ENCODE results near the gene OR13H1. TPM values are rescaled to one million over a fixed set of nuclear protein-coding genes. Genes with fewer than 3 reads are reported as not detected.
"Not testable (repeated sequence)": the region's sequence is repeated elsewhere in the genome, so short reads cannot be mapped to it uniquely, and the experiment has no call there.

The OR13H1 gene
- total RNA-seq, 1 donor from 2014 or later: not detected

GRCh38 chrX:131577999-131578734 is 34.3 kb downstream of the OR13H1 start:
- no peak for DNase-seq
- no peaks in the 10 kb centered on the region for H3K4me1 Mint-ChIP-seq
- intact Hi-C loops (cut with micrococcal nuclease): no loop called here

GRCh38 chrX:131578735-131579367 is 35.0 kb downstream of the OR13H1 start:
- DNase-seq; H3K27me3 Mint-ChIP-seq; H3K4me3 Mint-ChIP-seq; H3K27ac Mint-ChIP-seq; H3K9me3 Mint-ChIP-seq; intact Hi-C loops (cut with micrococcal nuclease); H3K36me3 Mint-ChIP-seq (ENCODE audit: low read depth); H3K4me1 Mint-ChIP-seq: not testable (repeated sequence)

More at GRCh38 chrX:131577999-131578734, 34.3 kb downstream of the OR13H1 start:
- H3K27ac Mint-ChIP-seq: no peak overlapping the region
- H3K4me3 Mint-ChIP-seq: no peak overlapping the region
- H3K36me3 Mint-ChIP-seq (ENCODE audit: low read depth): no peaks in the 10 kb centered on the region
- no peaks in the 10 kb centered on the region for H3K9me3 Mint-ChIP-seq
- H3K27me3 Mint-ChIP-seq: no peaks in the 10 kb centered on the region

- Mint-ChIP-seq H3K4me3 (no peak overlapping the region), H3K36me3 (ENCODE audit: low read depth) (no peaks in the 10 kb centered on the region), H3K27me3 (no peaks in the 10 kb centered on the region), H3K27ac (no peak overlapping the region), H3K4me1 (no peaks in the 10 kb centered on the region), H3K9me3 (no peaks in the 10 kb centered on the region)
- intact Hi-C loops (cut with micrococcal nuclease): no loop called here
- DNase-seq: no peak
Observed at GRCh38 chrX:131588995-131589394, 45.1 kb downstream of the OR13H1 start.
